ENCODE measurements around the gene HYDIN. TPM values are rescaled to one million over a fixed set of nuclear protein-coding genes. Genes with fewer than 3 reads are reported as not detected.

The HYDIN gene
- polyA plus RNA-seq, 2 of the 4 experiments (the other 2 are of a cell fraction) = 0.23 to 0.41 TPM

DNA sequence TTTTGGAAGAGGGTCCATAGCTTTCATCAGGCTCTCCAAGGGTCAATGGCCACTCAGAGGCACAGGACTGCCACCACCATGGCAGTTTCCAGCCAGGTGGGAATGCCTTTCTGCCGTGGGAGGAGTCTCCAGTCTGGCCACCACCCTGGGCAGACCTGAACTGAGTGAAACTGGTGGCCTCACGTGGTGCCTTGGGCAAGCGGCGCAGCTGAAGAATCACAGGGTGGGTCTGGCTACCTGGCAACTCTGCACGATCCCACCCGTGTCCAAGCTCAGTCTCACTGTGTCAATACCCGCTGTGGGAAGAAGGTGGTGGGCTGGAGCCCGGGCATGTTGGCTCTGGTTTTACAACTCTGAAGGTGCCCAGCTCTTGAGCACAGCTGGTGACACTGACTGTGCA is 461.4 kb downstream of the HYDIN start:
- H3K4me3 ChIP-seq = no peak overlapping the region
- no peak for FAIRE-seq
- H3K9me3 ChIP-seq = no peaks in the 10 kb centered on the region
- ChIA-PET CTCF (interaction anchor here (2.7 to 17.5 kb wide), 8 partner anchors 10 to 116 kb away, joined by 23 to 463 read pairs (median 46); partner anchors contain the start of gene MTSS2), POLR2A (interaction anchor here (0.7 kb wide), 1 partner anchor 62 kb away, joined by 5 read pairs; no protein-coding TSS in a partner anchor)
- no peak for DNase-seq (ENCODE audit: low read depth in 1 of 2, low spot score in 1 of 2)
- peak overlapping the region in 1 of 2 experiments; percentile 19; a peak in 1 of 6 replicates for H3K27ac ChIP-seq
- peaks cover 27% of the 10 kb centered on the region for H3K4me1 ChIP-seq
- no peak for TF ChIP-seq BHLHE40 (IDR thresholded peaks at IDR 0.05; ENCODE audit: low read depth, low read length)
- no peak for TF ChIP-seq KDM5A (IDR thresholded peaks at IDR 0.05)
- TF ChIP-seq, protein P1, sequence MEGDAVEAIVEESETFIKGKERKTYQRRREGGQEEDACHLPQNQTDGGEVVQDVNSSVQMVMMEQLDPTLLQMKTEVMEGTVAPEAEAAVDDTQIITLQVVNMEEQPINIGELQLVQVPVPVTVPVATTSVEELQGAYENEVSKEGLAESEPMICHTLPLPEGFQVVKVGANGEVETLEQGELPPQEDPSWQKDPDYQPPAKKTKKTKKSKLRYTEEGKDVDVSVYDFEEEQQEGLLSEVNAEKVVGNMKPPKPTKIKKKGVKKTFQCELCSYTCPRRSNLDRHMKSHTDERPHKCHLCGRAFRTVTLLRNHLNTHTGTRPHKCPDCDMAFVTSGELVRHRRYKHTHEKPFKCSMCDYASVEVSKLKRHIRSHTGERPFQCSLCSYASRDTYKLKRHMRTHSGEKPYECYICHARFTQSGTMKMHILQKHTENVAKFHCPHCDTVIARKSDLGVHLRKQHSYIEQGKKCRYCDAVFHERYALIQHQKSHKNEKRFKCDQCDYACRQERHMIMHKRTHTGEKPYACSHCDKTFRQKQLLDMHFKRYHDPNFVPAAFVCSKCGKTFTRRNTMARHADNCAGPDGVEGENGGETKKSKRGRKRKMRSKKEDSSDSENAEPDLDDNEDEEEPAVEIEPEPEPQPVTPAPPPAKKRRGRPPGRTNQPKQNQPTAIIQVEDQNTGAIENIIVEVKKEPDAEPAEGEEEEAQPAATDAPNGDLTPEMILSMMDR (IDR thresholded peaks at IDR 0.05) = no peak
- TF ChIP-seq, protein P2, sequence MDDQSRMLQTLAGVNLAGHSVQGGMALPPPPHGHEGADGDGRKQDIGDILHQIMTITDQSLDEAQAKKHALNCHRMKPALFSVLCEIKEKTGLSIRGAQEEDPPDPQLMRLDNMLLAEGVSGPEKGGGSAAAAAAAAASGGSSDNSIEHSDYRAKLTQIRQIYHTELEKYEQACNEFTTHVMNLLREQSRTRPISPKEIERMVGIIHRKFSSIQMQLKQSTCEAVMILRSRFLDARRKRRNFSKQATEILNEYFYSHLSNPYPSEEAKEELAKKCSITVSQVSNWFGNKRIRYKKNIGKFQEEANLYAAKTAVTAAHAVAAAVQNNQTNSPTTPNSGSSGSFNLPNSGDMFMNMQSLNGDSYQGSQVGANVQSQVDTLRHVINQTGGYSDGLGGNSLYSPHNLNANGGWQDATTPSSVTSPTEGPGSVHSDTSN (IDR thresholded peaks at IDR 0.05) = no peak
- TF ChIP-seq NPAS2 (CRISPR knock-in tag; IDR thresholded peaks at IDR 0.05; ENCODE audit: borderline replicate concordance) = no peak
- no peak for TF ChIP-seq MAZ (IDR thresholded peaks at IDR 0.05; ENCODE audit: borderline replicate concordance, low read depth, low read length)
- no peak for TF ChIP-seq FOXS1 (CRISPR knock-in tag; IDR thresholded peaks at IDR 0.05)
- no peak for TF ChIP-seq KDM1A (IDR thresholded peaks at IDR 0.05; ENCODE audit: low read depth)
- TF ChIP-seq GATA3 (IDR thresholded peaks at IDR 0.05; ENCODE audit: borderline replicate concordance) = no peak
- TF ChIP-seq TP53 (CRISPR knock-in tag; IDR thresholded peaks at IDR 0.05) = no peak
- no peak for ATAC-seq
- H3K4me2 ChIP-seq = no peak overlapping the region
- WGBS (ENCODE audit: missing lambda C conversion rate) = 100% methylated on average over 7 of the region's 8 CpGs

DNA sequence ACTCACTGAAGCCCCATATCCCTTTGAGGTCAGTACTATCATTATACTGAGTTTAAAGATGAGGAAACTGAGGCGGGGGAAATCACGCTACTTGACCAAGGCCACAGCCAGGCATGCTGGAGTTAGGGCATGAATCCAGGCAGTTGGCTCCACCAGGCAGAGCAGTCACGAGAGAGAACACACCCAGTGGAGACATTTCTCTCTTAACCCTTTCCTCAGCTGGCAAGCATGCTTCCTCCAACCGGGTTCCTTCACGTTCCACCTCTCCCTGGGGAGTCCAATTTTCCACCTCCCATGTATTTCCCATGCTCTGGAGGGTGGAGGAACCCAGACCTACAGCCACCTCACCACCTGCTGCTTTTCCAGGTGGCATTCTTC is 462.3 kb downstream of the HYDIN start:
- DNase-seq (ENCODE audit: low read depth in 1 of 2, low spot score in 1 of 2) (no peak), ATAC-seq (no peak), FAIRE-seq (no peak)
- H3K27ac ChIP-seq = peak overlapping the region; percentile 39 to 60; a peak in 3 of 6 replicates
- H3K9me3 ChIP-seq = no peaks in the 10 kb centered on the region
- ChIA-PET CTCF (interaction anchor here (1.1 to 17.5 kb wide), 6 partner anchors 9 to 86 kb away, joined by 3 to 463 read pairs (median 39); partner anchors contain the start of gene MTSS2), POLR2A (no interaction called here)
- H3K4me2 ChIP-seq = peak overlapping the region; percentile 42
- TF ChIP-seq TFCP2L1 (CRISPR knock-in tag; IDR thresholded peaks at IDR 0.05) (no peak), HEYL (CRISPR knock-in tag; IDR thresholded peaks at IDR 0.05) (no peak), EHMT2 (IDR thresholded peaks at IDR 0.05; ENCODE audit: low read depth) (no peak), NPAS2 (CRISPR knock-in tag; IDR thresholded peaks at IDR 0.05; ENCODE audit: borderline replicate concordance) (no peak), RCOR1 (IDR thresholded peaks at IDR 0.05; ENCODE audit: low read depth, low read length) (no peak), HOXB13 (CRISPR knock-in tag; IDR thresholded peaks at IDR 0.05; ENCODE audit: low read depth) (no peak), FOSL2 (IDR thresholded peaks at IDR 0.05) (no peak), FOSL2 (CRISPR knock-in tag; IDR thresholded peaks at IDR 0.05) (no peak), HOXB5 (CRISPR knock-in tag; IDR thresholded peaks at IDR 0.05) (no peak), RFX5 (IDR thresholded peaks at IDR 0.05) (no peak), EP300 (IDR thresholded peaks at IDR 0.05) (no peak)
- TF ChIP-seq, protein P3, sequence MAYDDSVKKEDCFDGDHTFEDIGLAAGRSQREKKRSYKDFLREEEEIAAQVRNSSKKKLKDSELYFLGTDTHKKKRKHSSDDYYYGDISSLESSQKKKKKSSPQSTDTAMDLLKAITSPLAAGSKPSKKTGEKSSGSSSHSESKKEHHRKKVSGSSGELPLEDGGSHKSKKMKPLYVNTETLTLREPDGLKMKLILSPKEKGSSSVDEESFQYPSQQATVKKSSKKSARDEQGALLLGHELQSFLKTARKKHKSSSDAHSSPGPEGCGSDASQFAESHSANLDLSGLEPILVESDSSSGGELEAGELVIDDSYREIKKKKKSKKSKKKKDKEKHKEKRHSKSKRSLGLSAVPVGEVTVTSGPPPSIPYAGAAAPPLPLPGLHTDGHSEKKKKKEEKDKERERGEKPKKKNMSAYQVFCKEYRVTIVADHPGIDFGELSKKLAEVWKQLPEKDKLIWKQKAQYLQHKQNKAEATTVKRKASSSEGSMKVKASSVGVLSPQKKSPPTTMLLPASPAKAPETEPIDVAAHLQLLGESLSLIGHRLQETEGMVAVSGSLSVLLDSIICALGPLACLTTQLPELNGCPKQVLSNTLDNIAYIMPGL (CRISPR knock-in tag; IDR thresholded peaks at IDR 0.05; ENCODE audit: borderline replicate concordance) = no peak
- peaks cover 27% of the 10 kb centered on the region for H3K4me1 ChIP-seq
- no peak overlapping the region for H3K4me3 ChIP-seq
- WGBS (ENCODE audit: missing lambda C conversion rate) = 54% methylated on average over 5 of the region's 5 CpGs

All from A549 (cell line).